HuH-7 (cell line): ENCODE data around the gene ALAS2.
"Not testable (repeated sequence)": the region's sequence is repeated elsewhere in the genome, so short reads cannot be mapped to it uniquely, and the experiment has no call there.

Source experiments
- DNase-seq: peaks from one replicate; pipeline ENCODE4 v3.0.0; 2011; ENCODE audit warnings: low spot score

ALAS2 gene

GRCh38 chrX:55005256-55005655, 25.5 kb downstream of the ALAS2 start:
- no peak for DNase-seq

- DNase-seq = no peak
Measured at GRCh38 chrX:55004231-55004630, 26.5 kb downstream of the ALAS2 start.

GRCh38 chrX:54999717-55000598, 30.8 kb downstream of the ALAS2 start, which contains the start of gene APEX2:
APEX2 (plus strand) TSS chrX:55000363; CDS start chrX:55000423, 60 bp downstream.
- DNase-seq = peak; percentile 75

DNA sequence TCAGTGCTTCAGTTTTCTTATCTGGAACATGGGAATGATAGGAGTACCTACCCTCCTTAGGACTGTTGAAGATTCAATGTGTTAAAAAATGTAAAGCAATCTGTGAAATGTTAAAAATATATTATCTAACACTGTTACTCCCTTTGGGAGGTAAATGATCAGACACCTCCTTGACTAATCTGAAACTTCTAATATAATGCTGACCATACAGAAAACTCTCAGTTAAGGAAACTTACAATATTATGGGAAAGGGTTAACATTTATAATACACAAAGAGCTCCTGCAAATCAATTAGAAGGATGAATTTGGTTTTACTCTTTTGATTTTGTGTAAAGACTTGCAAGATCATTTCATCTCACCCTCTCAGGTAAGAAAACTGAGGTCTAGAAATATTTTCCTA, 35.2 kb downstream of the ALAS2 start:
- no peak for DNase-seq

DNA sequence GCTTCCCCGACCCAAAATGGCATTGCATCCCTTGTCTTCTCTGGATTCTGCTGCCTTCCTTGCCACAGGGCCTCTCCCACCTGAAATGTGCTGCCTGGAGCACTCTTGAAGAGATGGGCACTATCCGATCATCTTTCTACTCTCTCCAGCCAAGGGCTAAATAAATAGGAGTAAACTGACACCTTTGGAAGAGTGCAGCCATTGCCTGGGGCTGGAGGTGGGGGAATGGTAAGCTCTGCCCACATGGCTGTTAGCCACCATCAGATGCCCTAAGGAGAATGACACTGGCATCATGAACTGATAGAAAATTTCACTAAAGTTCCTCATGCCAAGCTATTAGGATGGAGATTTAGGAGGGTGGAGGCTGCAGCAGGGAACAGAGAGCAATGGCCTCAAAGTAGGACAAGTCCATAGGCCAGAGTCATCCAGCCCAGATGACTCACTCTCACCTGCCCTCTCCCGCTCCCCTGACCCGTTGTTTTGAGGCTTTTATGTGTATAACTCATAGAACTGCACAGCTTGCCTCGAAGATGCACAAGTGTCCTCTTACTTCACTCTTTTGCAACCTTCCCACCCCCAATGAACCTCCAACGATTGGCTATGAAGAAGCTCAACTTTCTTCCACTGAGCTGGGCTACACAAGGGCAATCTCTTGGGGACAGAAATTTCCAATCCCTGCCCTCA, 36.0 kb downstream of the ALAS2 start:
- no peak for DNase-seq

- DNase-seq = no peak
Measured at GRCh38 chrX:54994099-54994498, 36.7 kb downstream of the ALAS2 start, which contains the start of gene PFKFB1. PFKFB1 (minus strand) TSS chrX:54994188; CDS start chrX:54994007, 181 bp downstream.

DNA sequence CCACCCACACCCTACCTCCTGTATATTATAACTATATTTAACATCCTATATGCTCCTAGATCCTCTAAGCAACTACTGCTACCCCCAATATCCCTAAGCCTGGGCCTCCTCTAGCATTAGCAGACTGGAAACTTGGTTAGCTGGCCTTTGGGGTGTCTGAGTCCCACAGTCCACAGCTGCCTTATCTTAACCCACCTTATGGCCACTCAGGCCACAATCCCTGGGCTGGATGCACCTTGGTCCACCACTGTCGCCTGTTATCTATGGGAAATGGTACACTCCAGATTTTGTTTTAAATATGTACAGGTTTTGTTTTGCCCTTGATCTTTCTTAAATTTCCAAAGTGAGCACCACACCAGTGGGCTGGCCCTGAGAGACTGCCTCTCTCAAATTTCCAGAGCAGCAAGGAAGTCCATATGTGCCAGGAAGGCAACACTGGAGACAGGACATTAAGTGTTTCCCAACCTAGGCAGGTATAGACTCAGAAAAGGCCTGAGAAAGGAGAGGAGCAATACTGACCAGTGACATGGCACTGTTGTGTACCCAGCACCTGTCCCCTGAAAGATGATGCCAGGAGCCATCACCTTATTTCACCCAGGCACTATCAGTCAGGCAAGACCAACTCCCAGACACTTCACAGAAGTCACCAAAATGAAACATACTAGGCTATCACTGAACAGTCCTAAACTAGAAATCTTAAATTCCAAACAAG, 37.7 kb downstream of the ALAS2 start:
- no peak for DNase-seq

DNA sequence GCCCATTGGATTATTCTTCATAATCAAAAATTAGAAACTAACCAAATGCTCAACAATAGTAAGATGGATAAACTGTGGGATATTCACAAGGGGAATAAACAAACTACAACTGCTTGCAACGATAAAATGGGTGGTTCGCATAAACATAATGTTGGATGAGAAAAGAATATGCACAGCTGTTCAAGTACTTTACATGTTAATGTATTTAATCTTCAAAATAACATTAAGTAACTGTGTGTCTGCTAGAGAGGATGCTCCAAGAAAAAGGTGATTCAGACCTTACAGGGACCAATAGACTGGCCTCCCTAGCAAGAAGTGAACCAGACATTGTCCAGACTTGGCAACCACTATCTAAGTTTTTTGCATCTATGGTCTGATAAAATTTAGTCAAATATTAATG, 39.1 kb downstream of the ALAS2 start:
- no peak for DNase-seq

GRCh38 chrX:54983306-54983705, 47.5 kb downstream of the ALAS2 start:
- DNase-seq = not testable (repeated sequence)

DNA sequence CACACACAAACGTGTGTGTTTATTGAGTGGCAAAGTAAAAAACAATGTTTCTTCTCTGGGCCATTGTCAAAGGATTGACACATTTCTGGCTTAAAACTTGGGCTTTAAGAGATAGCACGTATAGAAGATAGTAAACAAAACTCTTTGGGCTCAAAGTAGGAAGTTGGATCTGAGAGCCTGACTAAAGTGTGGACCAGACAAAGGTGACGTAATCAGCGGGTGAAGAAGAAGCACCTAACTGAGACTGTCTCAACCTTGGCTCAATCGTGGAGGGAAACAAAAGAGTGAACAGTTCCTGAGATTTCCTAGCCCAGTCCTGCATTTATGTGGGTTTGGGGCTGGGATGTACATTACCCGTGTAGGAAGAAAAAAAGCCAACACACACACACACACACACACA, 50.4 kb downstream of the ALAS2 start:
- DNase-seq = no peak

- no peak for DNase-seq
Measured at GRCh38 chrX:54979432-54979831, 51.3 kb downstream of the ALAS2 start.

GRCh38 chrX:54978448-54978847, 52.3 kb downstream of the ALAS2 start:
- DNase-seq = no peak

DNA sequence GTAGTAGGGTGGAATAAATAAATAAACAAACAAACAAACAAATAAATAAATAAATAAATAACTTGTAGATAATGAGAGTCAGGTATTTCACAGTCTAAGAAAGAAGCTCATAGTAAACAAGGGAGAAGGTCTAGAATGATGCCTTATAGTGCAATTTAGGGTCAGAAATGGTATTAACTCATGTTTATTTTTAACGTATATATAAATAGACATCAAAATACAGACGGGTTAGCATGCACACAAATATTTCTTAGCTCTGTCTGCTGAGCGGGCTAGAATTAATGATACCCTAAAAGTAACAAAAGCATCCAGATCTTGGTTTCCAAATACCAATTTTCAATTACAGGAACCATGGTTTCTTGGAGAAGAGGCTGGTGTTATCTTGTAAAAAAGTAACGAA, 53.4 kb downstream of the ALAS2 start:
- no peak for DNase-seq

GRCh38 chrX:54964766-54965497, 65.8 kb downstream of the ALAS2 start:
- DNase-seq = no peak

GRCh38 chrX:54961750-54962149, 69.0 kb downstream of the ALAS2 start:
- DNase-seq = no peak
